Activated naive CD4-positive, alpha-beta T cell (primary cell): ENCODE measurements around the gene CALHM2.
"Not testable (repeated sequence)": the region's sequence is repeated elsewhere in the genome, so short reads cannot be mapped to it uniquely, and the experiment has no call there.

Experiments used
- DNase-seq, 4 experiments: peaks; one replicate each; lab custom pipeline; 2025; lab: John Stamatoyannopoulos, UW

Gene CALHM2, protein sequence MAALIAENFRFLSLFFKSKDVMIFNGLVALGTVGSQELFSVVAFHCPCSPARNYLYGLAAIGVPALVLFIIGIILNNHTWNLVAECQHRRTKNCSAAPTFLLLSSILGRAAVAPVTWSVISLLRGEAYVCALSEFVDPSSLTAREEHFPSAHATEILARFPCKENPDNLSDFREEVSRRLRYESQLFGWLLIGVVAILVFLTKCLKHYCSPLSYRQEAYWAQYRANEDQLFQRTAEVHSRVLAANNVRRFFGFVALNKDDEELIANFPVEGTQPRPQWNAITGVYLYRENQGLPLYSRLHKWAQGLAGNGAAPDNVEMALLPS

DNA sequence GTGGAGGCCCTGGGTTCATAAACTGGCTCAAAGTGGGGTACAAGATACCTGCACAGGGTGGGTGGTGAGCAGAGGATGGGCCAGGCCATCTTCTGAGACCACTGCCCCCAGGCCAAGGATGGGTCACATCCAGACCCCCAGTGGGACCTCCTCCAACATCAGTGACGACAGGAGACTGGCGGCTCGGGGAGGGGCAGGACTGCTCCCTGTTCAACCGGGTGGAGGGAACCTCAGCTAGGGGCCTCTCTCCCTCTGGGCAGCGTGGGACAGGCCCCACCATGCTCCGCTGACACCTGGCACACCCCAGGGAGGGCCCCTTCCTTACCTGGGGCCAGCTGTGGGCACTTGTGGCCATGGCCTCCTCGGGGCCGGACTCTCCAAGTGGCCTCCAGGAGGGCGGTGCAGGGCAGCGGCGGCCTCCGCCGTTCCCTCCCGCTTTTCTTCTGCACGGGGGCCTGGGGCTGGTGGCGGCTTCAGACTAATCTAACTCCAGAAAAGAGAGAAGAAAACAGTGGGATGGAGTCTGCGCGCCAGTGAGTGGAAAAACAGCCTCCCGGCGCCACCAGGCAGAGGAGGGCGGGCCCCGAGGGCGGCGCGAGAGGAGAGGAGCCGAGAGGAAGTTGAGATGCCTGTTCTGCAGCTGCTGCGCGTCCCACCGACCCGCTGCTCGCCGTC is at the start of gene CALHM2:
CALHM2 (minus strand) TSS at position 540 of the 675 bp plus-strand sequence. CDS start 2,429 bp downstream, outside the sequence.
- DNase-seq, result peak in 3 of 4 experiments; percentile 22 to 48 (median 42)

DNA sequence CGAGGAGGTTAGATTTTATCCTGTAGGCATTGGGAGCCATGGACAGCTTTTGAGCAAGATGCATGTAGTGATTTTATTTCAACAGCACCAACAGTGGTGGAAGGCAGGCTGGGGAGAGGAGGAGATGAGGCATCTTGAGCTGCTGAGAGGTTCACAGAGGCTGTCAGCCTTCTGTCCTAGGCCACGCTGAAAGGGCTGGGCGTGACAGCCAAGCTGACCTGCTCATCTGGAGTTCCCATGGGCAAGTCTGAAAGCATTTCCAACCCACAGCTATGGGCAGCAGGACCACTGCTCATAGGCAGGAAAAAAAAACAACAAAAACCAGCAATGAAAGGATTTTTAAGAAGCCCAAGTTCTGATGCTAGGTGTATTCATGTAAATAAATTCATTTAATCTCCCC is 49.0 kb upstream of the CALHM2 start:
- no peak for DNase-seq

DNA sequence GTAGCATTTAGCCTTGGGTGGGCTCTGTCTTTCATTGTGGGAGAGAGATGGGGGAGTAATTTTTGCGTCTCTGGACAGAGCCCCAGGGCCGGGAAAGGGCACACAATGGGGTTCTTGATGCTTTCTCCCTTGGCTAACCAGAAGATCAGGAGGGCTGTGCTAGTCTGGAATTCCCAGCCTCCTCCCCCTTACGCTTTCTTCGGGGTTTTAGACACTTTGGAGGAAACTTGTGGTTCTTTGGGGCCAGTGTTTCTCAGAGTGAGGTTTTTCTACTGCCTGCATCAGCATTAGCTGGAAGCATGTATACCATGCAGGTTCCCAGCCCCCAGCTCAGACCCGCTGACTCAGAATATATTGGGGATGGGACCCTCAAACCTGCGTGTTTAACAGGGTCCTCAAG is 48.3 kb upstream of the CALHM2 start:
- DNase-seq, result no peak

DNA sequence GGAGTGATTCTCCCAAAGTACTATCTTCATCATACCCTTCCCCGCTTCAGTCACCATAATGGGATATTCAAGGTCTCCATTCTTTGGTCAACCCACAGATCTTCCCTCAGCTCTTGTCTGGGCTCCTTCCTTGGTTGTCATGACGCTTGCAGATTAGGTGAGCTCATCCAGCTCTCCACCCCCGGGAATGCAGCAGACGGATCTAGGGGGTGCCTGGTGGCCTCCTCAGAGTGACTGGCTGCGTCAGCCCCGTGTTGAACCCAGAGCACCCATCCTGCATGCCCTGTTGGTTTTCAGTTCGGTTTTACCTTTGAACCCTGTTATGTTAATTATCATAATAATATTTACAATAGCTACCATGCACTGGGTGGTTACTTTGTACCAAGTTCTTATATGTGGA is 47.7 kb upstream of the CALHM2 start:
- no peak for DNase-seq

DNA sequence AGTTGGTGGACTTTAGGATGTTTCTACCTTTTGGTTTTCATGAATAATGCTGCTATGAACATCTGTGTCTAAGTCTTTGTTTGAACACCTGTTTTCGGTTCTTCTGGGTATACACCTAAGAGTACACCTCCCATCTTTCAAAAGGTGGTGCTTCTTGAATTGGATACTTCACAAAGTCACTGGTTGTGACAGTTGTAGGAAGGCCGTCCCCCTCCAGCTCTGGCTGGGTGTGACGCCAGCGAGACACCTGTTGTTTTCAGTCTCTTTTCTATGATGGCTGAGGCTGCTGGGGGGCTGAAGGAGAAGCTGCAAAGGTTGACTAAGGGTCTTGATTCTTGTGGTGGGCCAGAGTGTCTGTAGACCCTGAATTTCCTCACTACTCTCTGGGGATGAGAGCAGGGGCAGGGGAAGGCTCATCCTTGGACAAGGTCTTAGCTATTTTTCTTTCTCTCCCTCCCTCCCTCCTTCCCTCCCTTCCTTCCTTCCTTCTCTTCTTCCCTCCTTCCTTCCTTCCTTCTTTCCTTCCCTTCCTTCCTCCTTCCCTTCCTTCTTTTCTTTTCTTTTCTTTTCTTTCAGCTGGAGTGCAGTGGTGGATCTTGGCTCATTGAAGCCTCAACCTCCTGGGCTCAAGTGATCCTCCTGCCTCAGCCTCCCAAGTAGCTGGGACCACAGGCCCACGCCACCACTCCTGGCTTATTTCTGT is 46.9 kb upstream of the CALHM2 start:
- no peak for DNase-seq

DNA sequence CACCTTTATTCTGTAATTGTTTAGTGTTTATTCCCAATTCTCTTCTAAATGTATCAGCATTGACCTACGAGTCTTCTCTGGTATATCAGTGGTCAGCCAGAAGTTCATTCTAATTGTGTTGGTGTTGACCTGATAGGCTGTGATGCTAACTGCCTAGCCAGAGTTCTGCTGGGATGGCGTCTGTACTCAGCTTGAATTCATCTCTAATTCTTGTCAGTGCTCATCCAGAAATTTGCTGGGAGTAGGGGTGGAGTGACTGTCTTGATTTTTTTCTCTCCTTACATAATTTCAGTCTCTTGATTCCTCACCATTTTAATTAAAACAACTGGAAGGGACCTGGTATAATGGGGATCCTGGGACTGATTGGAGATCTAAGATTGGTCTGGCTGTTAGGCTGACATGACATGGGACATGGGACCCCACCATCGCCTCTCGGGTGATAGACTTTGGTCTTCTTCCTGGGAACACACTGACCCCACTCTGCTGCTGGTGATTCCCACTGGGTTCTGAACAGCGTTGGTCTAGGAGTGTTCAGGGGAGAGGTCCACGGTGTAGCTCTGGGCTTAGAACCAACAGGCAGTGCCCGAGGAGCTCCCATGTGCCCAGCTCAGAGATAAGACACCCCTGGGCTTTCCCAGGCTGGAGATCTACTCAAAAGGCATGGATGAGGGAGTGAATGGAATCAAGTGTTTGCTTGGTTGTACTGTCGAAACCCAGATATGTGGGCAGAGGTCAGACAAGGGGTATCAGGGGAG is 45.2 kb upstream of the CALHM2 start:
- DNase-seq, result no peak

DNA sequence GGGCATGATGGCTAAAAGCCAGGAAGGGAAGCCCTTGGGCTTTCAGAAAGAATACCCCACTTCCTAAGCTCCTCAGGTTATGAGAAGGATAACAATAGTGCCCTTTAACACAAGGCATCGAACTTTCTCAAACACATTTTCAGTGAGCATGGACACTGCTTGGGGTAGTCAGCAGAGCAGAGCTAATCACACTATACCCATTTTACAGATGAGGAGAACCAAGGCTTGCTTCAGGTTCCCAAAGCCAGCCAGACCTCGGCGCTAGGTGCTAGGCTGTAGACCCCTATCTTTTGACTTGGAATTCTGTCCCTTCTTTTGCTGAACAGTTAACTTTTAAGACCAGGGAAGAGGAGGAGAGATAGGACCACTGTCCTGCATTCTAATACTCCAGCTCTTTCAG is 43.2 kb upstream of the CALHM2 start:
- no peak for DNase-seq

DNA sequence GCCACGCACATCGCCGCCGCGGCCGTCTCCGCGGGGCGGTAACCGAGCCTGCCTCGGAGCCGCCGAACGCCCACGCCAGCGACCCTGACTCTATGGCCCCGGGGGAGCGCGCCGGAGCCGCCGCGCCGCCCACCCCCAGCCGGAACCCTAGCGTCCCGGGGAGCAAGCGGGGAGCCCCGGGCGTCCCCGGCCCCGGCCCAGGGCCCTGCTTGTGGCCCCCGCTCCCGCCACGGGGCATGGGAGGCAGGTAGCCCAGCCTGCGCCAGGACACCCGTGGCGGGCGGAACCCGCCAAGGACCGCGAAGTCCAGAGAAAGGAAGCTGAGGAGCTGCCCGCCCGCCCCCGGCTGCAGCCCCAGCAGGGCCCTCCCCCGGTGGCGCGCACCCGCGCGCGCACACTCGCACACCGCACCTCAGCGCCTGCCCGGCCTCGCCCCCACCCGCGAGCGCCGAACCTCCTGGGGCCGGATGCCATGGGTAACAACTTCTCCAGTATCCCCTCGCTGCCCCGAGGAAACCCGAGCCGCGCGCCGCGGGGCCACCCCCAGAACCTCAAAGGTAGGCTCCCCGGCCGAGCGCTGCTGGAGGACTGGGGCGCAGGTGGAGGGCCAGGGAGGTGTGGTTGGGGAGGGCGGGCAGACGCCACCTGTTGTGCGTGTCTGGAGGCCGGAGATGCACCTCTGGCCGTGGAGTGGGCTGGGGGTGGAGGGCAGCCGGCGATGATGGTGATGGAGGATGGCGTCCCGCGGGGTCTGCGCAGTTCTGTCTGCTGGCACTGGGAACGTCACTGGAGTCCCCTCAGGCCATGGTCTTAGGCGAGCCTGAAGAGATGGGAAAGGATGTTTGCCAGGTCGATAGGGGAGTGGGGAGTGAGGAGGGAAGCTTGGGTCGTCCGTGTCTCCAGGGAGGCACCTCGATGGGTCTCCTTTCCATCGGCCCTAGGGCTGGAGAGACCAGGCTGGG is 42.0 kb upstream of the CALHM2 start:
- DNase-seq, result peak in 1 of 4 experiments; percentile 17

DNA sequence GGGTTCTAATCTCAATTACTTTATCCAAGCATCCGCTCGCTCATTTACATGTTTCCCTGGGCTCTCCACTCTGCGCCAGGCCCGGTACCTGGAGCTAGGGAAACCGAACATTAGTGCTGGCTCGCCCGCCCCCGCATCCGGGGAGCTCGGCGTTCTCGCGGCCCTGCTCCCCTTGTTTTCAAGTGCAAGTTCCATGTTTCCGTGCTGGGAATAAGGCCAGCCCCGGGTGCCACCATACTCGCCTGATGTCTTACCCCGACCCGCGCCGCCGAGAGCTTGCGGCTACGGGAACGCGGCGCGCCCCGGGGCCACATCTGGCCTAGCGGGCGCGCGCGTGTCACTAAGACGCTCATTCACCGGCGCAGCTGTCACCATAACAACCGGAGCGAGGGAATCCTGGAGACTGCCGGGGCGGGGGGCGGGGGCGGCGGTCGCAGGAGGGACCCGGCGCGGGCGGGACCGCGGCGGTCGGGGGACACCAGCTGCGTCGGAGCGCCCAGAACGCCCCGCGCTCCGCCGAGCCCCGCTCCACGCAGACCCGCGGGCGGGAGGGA is 41.3 kb upstream of the CALHM2 start, which contains the start of gene NEURL1:
NEURL1 (plus strand) TSS at position 344 of the 554 bp plus-strand sequence. CDS start 683 bp downstream, outside the sequence.
- no peak for DNase-seq

DNA sequence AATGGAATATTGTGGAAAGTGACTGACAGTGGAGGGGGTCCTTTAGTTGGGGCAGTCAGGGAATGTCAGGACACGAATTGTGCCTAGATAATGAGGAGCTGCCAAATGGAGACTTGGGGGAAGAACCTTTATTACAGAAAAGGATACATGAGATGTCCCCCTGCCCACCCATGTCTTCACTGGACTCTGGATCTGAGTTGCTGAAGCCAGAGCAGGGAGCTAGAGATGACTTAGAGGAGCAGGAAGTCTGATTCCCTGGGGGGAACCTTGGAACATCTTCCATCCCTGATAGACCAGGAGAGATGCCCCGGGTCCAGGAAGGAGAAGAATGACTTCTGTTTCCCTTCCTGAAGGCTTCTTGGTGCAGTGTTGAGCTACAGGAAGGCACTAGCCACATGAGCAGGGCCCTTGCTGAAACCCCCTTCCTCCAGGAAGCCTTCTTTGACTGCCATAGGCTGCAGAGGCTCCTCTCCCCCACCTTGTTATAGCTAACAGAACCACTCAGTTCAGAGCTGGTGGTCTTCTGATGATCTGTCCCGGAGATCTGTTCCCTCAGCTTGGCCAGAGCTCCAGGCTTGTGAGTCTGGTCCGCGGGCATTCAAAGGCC is 40.6 kb upstream of the CALHM2 start:
- DNase-seq, result no peak

DNA sequence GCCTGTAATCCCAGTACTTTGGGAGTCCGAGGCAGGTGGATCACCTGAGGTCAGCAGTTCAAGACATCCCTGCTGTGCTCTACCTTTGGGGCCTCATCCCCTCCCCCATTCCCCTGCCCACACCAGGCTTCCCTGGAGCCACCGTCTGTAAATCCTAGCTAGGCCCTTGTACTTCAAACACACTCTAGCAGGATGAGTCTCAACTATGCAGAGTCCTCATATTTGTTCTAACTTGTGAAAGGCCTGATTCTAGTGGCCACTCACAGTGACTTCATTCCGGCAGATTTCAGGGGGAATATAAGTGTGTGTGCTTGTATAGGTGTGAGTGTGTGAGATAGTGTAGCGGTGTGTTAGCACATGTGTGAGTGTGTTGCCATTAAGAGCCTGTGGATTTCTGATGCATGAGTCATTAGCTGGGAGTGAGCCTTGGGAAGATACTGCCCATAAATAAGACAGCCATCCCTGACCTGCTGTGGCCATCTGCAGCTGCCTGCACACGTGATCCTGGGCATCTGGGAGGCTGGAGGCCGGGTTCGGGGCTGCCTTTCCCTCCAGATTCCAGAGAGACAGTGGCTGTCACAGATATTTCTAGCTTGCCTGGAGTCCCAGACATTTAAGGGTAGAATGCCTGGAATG is 39.7 kb upstream of the CALHM2 start:
- DNase-seq, result no peak

DNA sequence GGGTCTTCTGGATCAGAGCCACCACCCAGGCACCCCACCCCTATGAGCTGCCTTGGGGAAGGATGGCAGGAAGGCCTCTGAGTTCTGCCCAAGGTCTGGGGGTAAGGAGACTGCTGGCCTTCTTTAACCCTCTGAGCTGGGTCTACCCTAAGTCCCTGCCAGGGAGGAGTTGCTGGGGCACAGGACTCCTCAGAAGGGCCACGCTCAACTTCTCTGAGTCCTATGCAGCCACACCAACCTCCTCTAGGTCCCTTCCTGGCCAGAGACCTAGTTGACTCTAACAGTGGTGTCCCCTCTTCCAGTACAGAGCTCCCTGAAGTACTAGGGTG is 38.8 kb upstream of the CALHM2 start:
- no peak for DNase-seq

DNA sequence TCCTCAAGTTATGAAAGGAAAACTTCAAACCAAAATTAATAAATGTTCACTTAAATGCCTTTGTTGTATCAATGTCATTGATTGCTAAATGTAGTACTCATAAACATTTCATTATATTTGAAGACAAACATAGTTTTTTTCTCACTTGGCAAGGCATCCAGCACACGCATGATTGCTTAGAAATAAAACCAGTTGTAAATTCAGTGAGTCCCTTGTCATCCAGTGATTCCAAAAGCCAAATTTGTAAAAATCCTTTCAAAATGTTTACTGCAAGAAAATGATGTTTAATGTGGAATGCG is 35.2 kb upstream of the CALHM2 start:
- DNase-seq, result no peak

DNA sequence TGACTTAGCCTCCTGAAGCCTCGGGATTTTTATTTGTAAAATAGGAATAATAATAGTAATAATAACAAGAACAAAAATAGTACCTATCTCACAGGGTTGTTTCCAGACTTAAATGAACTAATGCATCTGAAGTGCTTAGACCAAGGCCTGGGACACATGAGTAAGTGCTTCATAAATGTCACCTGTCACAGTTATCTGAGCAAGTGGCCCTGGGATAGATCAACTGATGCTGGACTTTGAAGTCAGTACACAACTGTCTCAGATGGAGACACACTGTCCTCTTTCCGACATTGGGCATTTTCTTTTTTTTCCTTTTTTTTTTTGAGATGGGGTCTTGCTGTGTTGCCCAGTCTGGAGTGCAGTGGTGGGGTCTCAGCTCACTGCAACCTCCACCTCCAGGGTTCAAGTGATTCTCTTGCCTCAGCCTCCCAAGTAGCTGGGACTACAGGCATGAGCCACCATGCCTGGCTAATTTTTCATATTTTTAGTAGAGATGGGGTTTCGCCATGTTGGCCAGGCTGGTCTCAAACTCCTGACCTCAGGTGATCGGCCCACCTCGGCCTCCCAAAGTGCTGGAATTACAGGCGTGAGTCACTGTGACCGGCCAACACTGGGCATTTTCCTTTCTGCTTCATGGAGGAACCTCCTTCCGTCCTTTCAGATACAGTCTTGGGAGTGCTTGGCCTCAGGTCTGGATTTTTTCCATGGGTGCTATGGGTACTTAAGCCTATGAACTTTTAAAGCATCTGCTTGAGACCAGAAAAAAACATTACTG is 34.7 kb upstream of the CALHM2 start:
- DNase-seq, result not testable (repeated sequence)

DNA sequence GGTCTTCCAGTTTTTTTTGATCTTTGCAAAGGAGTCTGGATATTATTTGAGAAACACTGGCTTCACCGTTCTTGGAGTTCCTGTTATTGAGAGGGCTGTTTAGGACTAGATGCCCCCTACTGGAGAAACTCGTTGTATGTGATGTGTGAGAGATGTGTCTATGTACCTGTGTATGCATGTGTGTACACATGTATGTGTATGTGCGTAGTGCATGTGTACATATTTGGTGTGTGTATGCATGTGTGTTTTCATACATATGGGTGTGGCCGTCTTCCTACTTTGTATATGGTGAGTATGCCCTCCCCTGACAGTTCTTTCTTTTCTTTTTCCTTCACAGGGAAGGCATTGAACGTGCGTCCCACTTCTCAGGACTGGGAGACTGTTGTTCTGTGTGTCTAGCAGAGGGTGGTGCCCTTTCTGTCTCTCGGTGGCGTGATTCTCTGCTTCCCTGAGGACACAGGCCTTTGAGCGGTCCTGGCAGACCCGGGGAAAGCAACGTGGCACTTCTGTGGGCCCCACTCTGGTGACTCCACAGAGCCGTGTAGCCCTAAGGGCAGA is 29.9 kb upstream of the CALHM2 start:
- no peak for DNase-seq

DNA sequence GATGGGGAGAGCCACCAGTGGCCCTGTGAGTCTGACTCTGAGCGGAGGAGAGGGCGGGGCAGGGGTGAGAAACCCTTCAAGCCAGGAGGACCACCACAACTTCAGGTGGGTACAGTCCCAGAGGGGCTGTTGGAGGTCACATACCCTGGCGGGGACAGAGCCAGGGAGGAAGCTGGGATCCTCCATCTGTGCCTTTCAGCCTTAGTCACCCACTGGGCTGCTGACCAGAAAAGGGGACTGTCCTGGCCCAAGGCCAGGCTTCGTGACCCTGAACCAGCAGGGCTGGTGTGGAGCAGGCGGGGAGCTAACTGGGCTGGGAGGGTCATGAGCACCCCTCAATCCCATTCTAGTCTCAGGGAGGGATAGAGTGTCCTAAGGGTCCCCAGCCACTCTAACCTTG is 28.4 kb upstream of the CALHM2 start:
- no peak for DNase-seq

DNA sequence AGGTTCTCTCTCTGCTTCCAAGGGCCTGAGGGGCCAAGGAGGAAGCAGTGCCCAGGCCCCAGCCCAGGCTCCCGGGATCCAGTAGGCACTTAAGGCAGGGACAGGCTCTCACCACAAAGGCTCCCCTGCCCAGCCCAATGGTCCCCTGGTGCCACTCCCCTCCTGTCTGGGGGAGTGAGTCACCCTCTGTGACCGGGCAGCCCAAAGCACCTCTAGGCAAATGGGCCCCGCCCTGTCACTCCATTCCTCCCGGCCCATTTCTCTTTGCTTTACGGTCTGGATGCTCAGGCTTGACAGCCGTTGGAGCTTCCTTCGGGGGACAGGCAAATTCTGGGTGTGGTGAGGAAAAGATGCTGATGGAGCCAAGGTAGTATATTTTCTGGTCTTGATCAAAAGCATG is 27.0 kb upstream of the CALHM2 start, which contains the start of gene CALHM3:
CALHM3 (minus strand) TSS at position 106 of the 400 bp plus-strand sequence. CDS start 208 bp downstream, outside the sequence.
- DNase-seq, result no peak

DNA sequence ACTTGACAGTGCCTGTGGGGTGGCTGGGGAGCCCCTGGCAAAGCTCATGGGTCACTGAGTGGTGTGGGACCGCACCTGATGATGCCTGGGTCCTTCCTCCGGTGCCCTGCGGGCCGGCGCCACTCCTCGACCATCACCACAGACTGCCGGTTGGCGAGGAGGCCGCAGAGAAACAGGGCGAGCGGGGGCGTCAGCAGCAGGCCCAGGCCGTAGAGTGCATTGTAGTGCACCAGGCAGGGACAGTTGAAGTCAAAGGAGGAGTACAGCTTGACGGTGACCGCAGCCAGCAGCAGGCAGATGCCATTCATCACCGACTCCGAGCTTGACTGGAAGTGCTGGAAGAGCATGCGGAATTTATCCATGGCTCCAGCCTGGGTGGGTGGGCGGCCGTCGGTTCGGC is 26.5 kb upstream of the CALHM2 start:
- DNase-seq, result no peak
